ENCODE data around the gene CYBA.
A peak's percentile ranks its signal among the peaks of the same experiment; 100 is the strongest.

The CYBA gene

DNA sequence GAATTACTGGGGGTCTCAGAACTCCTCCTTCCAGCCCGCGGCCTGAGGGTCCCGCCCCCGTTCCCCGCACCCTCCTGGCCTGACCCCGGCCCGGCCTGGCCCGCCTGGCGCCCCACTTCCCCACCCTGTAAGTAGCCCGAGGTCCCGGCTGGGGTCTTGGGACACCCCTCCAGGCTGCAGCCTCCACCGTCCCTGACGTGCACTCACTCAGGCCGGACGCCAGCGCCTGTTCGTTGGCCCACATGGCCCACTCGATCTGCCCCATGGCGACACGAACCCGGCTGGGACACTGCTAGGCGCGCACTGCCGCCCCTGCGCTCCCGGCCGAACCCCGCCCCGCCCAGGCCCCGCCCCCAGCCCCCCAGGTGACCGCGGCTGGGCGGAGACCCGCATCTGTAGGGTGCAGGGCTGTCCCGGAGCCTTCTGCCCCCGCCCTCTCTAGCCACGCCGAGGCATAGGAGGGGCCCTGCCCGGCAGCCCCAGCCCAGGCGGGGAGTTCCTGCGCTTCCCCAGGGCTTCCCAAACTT is at the start of gene CYBA:
Gene CYBA (minus strand): TSS at position 305 of the 527 bp plus-strand sequence. CDS start 40 bp downstream, at position 265.
- in situ Hi-C loops (cut with HindIII; ENCODE audit: low pct_unique_long_range_greater_than_20kb, low sequenced_read_pairs): no loop called here
- DNase-seq (ENCODE audit: low read depth in 1 of 2, low spot score in 1 of 2): no peak
- no peak for TF ChIP-seq JUND (IDR thresholded peaks at IDR 0.05; ENCODE audit: low read depth)

DNA sequence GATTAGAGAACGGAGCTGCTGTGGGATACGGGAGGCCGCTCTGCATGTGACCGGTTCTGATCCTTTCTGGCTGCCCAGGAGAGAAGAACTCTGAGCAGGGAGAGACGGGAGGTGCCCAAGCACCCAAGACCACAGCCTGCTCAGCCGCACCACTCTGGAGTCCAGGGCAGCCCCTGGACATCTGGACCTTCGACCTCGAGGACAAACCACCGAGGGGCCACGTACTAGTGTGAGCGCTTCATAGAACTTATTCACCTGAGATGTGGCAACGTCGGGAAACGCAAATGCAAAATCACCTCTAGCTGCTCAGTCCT is 49.4 kb upstream of the CYBA start:
- in situ Hi-C loops (cut with HindIII; ENCODE audit: low pct_unique_long_range_greater_than_20kb, low sequenced_read_pairs): no loop called here
- DNase-seq (ENCODE audit: low read depth in 1 of 2, low spot score in 1 of 2): no peak
- no peak for TF ChIP-seq JUND (IDR thresholded peaks at IDR 0.05; ENCODE audit: low read depth)

DNA sequence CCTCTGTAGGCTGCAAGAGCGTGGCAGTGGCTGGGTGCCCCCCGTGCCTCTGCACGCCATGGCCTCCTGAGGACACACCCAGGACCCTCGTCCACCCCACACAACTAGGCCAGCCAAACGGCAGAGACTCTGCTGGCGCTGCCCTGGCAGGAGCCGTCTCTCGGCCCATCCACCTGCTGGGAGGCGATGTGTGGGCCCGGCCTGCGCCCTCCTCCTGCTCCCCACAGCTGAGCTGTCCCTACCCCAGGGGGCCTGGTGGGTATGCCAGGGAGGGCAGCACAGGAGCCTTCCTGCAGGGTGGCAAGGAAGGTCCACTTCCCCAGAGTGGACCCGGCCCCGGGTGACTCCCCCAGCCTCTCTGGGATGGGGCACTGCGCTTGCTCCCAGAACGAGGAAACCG is 48.3 kb upstream of the CYBA start:
- in situ Hi-C loops (cut with HindIII; ENCODE audit: low pct_unique_long_range_greater_than_20kb, low sequenced_read_pairs): no loop called here
- DNase-seq (ENCODE audit: low read depth in 1 of 2, low spot score in 1 of 2): no peak
- no peak for TF ChIP-seq JUND (IDR thresholded peaks at IDR 0.05; ENCODE audit: low read depth)

DNA sequence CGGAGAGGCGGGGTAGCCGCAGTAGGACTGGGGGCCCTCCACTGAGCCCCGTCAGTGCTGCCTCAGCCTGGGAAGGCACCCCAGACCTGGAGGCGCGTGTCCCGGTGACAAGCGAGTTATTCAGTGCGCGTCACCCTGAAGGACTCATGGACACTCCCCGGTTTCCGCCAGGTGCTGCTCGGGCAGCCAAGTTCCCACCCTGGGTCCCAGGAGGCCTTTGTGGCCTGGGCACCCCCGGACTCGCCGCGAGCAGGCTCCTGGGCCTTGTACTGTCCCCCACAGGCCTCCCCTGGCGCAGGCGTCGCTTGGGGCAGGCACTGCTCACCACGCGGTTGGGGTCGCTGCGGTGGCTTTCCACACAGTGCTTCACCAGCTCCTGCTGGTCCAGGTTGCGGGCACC is 47.8 kb upstream of the CYBA start:
- in situ Hi-C loops (cut with HindIII; ENCODE audit: low pct_unique_long_range_greater_than_20kb, low sequenced_read_pairs): no loop called here
- TF ChIP-seq JUND (IDR thresholded peaks at IDR 0.05; ENCODE audit: low read depth): no peak
- no peak for DNase-seq (ENCODE audit: low read depth in 1 of 2, low spot score in 1 of 2)

DNA sequence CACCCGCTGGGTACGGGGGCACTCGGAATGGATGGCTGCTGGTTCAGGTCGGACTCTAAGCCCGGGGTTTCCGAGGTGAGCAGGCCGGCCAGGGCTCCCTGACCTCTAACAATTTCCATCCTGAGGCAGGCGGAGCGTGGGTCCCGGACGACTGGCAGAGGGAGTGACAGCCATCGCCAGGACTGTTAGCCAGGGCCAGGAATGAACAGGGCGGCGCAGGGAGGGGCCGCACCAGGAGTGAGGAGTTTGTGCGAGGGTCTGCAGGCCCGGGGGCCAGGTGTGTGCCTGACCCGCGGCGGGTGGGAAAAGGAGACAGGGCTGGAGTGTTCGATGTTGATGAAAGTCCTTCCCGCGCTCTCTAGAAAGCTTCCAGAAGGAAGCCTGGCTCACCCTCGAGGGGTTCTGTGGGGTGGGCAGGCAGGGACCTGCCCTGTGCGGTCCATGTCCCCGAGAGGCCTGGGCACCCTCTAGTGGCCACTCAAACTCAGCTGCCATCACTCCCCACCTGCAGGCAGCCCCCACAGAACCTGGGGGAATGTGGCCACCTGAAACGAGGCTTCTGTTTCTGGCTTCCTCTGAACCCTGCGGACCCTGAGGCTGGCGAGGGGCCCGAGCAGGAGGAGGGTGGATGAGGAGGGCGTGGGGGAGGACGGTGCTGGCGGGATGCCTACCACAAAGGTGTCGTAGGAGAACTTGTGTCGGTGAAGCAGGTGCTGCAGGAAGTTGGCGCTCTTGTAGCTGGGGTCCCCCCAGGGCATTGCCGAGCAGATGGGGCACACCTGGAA is 47.2 kb upstream of the CYBA start:
- in situ Hi-C loops (cut with HindIII; ENCODE audit: low pct_unique_long_range_greater_than_20kb, low sequenced_read_pairs): no loop called here
- no peak for TF ChIP-seq JUND (IDR thresholded peaks at IDR 0.05; ENCODE audit: low read depth)
- DNase-seq (ENCODE audit: low read depth in 1 of 2, low spot score in 1 of 2): peak in 1 of 2 experiments; percentile 24

DNA sequence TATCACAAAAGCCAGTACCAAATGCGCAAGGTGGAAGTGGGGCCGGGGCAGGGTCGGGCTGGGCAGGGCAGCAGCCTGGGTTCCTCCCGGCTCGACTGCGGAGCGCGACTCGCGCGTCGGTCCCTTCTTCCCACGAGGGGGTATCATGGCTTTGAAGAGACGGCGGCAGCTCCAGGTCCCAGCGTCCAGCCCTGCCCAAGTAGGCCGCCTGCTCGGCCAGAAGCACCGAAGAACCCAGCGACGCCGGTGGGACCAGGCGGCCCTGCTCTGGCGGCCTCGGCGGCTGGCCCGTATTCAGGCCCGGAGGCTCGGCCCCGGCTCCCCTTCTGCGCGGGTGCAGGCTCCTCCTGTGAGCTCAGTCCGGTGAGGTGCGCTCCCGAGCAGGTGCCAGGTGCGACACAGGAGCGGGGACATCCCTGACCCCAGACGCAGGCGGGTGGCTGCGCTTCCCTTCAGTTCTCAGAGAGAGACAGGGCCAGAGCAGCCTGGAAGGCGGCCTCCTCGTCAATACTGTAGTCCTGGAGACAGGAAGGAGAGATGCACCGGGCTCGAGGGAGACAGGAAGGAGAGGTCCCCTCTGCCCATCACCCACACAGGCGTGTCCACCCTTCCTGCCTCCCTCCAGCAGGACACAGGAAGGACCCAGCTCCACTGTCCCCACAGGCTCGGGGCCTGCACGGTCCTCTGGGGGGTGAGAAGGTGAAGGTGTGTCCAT is 46.4 kb upstream of the CYBA start:
- TF ChIP-seq JUND (IDR thresholded peaks at IDR 0.05; ENCODE audit: low read depth): no peak
- in situ Hi-C loops (cut with HindIII; ENCODE audit: low pct_unique_long_range_greater_than_20kb, low sequenced_read_pairs): no loop called here
- DNase-seq (ENCODE audit: low read depth in 1 of 2, low spot score in 1 of 2): no peak

DNA sequence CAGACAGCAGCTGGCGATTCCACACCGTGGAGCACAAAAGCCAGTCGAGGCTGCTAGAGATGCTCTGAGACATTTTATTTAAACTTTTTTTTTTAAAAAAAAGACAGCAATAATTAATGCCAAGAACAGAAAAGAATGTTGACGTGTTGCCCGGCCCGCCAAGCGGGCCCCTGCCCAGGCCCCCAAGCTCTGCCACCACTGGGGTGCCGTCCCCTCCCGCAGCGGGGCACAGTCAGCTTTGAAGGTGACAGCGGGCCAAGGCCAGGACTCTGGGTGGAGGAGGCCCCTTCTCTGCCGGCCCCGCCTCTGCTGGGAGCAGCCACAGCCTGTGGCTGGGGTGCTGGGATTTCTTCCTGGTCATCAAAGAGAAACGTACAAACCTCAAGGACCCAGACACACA is 45.6 kb upstream of the CYBA start:
- no peak for TF ChIP-seq JUND (IDR thresholded peaks at IDR 0.05; ENCODE audit: low read depth)
- in situ Hi-C loops (cut with HindIII; ENCODE audit: low pct_unique_long_range_greater_than_20kb, low sequenced_read_pairs): no loop called here

DNA sequence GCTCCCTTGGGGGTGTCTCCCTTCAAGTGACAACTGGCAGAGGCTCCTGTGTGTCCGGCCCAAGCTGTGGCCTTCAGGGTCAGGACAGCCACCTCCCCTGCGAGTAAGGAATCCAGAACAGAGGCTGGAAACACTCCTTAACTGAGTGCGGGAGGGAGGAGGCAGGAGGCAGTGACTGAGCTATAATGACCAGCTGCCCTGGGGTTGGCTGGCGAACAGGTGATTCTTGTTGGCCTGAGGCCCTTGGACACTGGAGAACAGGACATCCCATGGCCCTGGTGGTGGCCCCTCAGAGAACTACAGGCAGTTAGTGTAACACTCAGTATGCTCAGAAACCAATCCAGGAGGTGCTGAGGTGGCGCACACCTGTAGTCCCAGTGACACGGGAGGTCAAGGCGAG is 44.9 kb upstream of the CYBA start:
- TF ChIP-seq JUND (IDR thresholded peaks at IDR 0.05; ENCODE audit: low read depth): no peak
- in situ Hi-C loops (cut with HindIII; ENCODE audit: low pct_unique_long_range_greater_than_20kb, low sequenced_read_pairs): no loop called here
- no peak for DNase-seq (ENCODE audit: low read depth in 1 of 2, low spot score in 1 of 2)

More for the DNA sequence above, 45.6 kb upstream of the CYBA start:
- no peak for DNase-seq (ENCODE audit: low read depth in 1 of 2, low spot score in 1 of 2)

DNA sequence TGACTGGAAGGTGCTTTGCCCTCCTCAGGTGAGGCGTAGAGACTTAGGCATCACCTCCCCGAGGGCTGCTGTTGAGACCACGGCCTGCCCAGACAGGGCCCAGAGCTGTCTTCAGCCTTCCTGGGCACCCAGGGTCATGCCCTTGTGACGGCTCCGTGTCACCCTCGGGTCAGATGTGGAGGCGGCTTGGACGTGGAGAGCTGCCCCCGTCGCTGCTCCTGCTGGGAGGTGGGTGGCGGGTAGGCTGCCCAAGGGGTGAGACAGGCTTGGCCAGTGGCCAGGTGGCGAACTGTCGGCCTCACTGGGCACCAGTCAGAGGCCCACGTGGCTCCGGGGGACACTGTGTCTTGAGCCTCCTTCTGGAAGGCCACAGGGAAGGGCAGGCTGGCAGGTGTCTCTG is 44.4 kb upstream of the CYBA start:
- in situ Hi-C loops (cut with HindIII; ENCODE audit: low pct_unique_long_range_greater_than_20kb, low sequenced_read_pairs): no loop called here
- no peak for DNase-seq (ENCODE audit: low read depth in 1 of 2, low spot score in 1 of 2)
- no peak for TF ChIP-seq JUND (IDR thresholded peaks at IDR 0.05; ENCODE audit: low read depth)

DNA sequence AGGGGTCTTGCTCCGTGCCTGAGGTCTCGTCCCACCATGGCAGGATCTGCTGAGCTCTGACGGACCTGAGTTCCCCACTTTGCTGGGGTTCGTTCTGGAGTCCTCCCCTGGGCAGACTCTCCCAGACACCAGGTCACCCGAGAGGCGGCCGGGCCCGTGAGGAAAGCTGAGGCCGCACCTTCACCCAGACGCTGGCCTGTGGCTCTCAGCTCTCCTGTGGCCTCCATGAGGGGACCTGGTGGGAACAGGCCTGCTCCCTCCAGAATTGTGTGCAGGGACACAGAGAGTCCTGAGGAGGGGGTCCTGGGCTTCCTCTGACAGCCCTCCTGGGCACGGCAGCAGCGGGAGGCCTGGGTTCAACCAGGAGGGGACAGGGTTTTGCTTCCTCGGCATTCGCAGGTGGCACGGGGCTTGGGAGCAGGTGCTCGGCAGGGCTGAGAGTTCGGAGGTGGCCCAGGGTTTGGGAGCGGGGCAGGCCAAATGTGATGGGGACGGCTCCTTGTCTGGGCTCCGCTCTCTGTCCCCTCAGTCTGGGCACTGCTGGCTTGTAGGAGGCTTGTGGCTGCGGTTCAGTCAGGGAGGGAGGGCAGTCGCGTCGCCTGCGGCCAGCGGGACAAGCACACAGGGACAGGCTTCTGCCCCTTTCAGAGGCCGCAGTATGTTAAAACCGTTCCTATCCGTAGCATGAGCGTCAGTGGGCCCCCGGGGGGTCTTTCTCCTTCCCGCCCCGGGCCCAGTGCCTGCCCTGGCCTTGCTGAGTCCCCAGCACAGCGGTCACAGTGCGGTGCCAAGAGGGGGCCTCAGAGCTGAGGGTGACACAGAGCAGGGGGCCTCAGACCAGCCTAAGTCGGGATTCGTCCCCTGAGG is 43.6 kb upstream of the CYBA start:
- DNase-seq (ENCODE audit: low read depth in 1 of 2, low spot score in 1 of 2): no peak
- in situ Hi-C loops (cut with HindIII; ENCODE audit: low pct_unique_long_range_greater_than_20kb, low sequenced_read_pairs): no loop called here
- TF ChIP-seq JUND (IDR thresholded peaks at IDR 0.05; ENCODE audit: low read depth): no peak

DNA sequence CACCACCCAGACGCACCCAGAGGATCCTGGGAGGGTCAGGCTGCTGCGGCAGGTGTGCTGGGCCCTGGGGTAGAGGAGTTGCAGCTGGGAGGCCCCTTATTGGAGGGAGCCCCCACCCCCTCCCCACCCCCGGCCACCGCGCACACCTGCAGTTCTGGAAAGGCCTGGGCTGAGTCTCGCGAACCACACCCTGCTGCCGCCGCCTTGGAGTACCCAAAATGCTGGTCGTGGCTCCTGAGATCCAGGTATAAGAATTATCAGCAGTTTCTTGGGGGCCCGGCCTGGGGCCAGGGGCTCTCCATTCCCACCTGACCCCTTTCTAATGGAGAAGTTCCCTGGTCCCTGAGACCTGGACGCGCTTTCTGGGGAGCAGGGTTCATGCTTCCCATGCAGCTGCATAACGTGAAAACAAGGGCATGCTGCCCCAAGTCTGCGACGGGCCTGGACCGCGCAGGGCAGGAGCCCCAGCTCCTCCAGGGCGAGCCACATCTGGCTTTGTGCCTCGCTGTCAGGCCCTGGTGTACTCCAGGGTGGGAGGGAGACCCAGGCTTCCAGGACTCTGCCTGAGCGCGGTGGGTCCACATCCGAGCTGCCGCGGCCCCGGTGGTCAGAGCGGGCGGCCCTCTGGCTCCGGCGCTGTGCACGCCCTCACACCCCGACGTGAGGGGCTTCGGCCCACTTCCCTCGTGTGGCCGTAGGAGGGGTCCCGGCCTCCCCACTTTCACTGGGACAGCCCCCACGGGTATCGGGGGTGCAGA is 42.7 kb upstream of the CYBA start:
- in situ Hi-C loops (cut with HindIII; ENCODE audit: low pct_unique_long_range_greater_than_20kb, low sequenced_read_pairs): no loop called here
- TF ChIP-seq JUND (IDR thresholded peaks at IDR 0.05; ENCODE audit: low read depth): no peak
- DNase-seq (ENCODE audit: low read depth in 1 of 2, low spot score in 1 of 2): no peak

DNA sequence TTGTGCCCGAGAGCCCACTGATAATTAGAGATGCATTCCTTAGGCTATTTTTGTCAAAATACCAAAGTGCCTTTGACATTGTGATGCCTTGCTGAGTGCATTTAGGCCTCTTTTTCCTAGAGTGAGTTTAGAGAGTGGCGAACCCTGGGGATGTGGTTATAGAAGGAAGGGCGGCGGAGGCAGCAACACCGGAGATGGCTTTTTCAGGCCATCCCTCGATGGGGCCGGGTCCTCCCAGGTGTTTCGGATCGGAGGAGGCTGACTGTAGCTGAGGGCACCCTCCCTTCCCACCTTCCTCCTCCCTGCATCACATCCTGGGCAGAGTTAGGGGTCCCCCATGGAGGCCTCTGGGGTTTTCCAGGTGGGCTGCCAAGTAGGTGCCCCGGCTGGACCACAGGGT is 42.0 kb upstream of the CYBA start:
- in situ Hi-C loops (cut with HindIII; ENCODE audit: low pct_unique_long_range_greater_than_20kb, low sequenced_read_pairs): no loop called here
- no peak for TF ChIP-seq JUND (IDR thresholded peaks at IDR 0.05; ENCODE audit: low read depth)
- DNase-seq (ENCODE audit: low read depth in 1 of 2, low spot score in 1 of 2): no peak
